HG03469 (cell line): ENCODE results near the gene PKN3.

Experiments
- ATAC-seq: cut with Tn5 transposase; IDR thresholded peaks from one replicate; pipeline ENCODE4 v1.9.1; 2021; ENCODE audit warnings: mild to moderate bottlenecking, moderate library complexity, moderate number of reproducible peaks; ENCODE audit not compliant: unreplicated experiment

PKN3 gene

GRCh38 chr9:128735373-128735772 lies 33.1 kb downstream of the PKN3 start:
- ATAC-seq: no peak

GRCh38 chr9:128742401-128742800 lies 40.1 kb downstream of the PKN3 start:
- no peak for ATAC-seq

DNA sequence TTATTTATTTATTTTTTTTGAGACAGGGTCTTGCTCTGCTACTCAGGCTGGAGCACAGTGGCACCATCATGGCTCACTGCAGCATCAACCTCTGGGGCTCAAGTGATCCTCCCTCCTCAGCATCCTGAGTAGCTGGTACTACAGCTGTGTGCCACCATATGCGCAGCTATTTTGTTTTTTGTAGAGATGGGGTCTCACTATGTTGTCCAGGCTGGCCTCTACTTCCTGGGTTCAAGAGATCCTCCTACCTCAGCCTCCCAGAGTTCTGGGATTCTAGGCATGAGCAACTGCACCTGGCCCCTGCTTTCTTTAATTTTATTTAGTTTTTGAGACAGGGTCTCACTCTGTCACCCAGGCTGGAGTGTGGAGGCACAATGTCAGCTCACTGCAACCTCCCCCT lies 41.1 kb downstream of the PKN3 start:
- no peak for ATAC-seq

- no peak for ATAC-seq
Measured at GRCh38 chr9:128747241-128747640, 44.9 kb downstream of the PKN3 start.

GRCh38 chr9:128750926-128751595 lies 48.8 kb downstream of the PKN3 start:
- ATAC-seq: no peak

- ATAC-seq: no peak
Measured at GRCh38 chr9:128753627-128754026, 51.3 kb downstream of the PKN3 start.

- no peak for ATAC-seq
Measured at GRCh38 chr9:128757602-128758001, 55.3 kb downstream of the PKN3 start.

DNA sequence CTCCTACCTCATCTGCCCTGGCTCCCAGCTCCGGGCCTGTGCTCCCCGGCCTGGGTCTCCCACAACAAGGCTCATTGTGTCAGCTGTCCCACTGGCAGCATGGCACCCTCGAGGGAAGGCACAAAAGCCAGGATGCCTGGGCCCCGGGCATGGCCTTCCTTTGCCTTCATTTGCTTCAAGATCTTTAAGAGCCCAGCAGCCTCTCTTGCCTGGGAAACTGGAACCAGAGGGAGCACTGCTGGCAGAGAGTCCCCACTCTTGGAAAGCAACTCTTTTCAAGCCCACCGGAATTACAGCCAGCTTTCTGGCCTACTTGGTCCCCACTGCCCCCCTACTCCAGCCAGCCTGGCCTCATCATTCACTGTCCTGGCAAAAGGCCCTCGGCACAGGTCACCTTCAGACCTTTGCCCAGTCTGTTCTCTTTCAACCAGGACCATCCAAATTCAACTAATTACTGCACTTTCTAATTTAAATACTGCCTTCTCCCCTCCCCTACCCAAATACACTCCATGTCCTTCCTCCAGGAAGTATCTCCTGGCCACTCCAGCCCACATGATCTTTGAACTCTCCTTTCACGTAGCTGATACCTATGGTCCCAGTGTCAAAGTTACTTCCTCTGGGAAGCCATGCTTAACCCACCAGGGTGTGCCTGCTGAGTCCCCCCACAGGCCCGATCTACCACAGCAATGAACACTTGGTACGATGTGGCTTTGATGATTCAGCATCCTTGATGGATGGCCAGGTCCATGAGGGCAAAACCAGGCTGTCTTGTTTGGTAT lies 60.6 kb downstream of the PKN3 start:
- no peak for ATAC-seq

DNA sequence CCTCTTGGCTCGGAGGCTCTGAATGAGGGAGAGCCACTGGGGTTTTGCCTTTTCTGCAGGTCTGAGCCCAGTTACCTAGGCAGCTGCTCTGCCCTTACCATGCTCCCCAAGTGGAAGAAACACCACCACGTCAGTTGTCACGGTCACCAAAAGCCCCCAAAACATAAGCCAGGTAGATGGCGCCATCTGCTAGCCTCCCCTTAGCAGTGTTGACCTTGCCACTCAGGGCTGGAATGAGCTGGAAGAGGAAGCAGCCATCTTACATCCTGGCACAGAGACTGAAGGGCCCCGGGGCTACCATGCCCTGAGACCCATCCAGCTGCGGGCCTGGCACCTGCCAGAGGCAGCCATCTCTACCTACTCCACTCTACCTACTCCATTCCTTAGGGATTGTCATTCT lies 62.1 kb downstream of the PKN3 start:
- no peak for ATAC-seq

GRCh38 chr9:128765499-128765898 lies 63.2 kb downstream of the PKN3 start:
- no peak for ATAC-seq

DNA sequence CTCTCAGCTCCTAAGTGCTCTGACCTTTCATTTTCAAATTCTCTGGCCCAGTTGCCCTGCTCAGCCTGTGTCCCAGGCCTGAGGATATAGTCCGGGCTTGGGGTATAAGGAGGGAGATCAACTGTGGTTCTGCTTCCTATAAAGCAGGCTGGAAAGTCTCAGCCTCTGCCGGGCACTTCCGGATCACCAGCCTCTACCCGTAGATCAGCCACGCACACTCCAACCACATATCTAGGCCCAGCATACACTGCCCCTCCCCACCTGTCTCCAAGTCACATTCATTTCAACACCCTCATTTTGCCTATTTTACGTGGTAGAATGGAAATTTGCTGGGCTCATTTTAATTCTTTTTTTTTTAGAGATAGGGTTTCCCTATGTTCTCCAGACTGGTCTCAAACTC lies 66.3 kb downstream of the PKN3 start:
- no peak for ATAC-seq
